Body of pancreas (tissue), 4 donors: Measurements from ENCODE around the gene MB21D2.
A peak's percentile ranks its signal among the peaks of the same experiment; 100 is the strongest.

ENCODE experiments used
- POLR2A ChIP-seq, 3 donors: fragments of 450-650 bp; IDR thresholded peaks; one replicate each; pipeline ENCODE4 v1.6.1; 2016; ENCODE audit warnings: antibody characterized with exemption in 3 of 3, mild to moderate bottlenecking in 2 of 3
- TF ChIP-seq, protein P1 (sequence below), 7 experiments: fragments of 450-650 bp in 4 of 7; fragments of 200-600 bp in 3 of 7; sonication (generic) in 3 of 7; IDR thresholded peaks; one replicate each; pipeline ENCODE4 v1.5.1; 2016 to 2019; ENCODE audit warnings: antibody characterized with exemption in 7 of 7

DNA sequence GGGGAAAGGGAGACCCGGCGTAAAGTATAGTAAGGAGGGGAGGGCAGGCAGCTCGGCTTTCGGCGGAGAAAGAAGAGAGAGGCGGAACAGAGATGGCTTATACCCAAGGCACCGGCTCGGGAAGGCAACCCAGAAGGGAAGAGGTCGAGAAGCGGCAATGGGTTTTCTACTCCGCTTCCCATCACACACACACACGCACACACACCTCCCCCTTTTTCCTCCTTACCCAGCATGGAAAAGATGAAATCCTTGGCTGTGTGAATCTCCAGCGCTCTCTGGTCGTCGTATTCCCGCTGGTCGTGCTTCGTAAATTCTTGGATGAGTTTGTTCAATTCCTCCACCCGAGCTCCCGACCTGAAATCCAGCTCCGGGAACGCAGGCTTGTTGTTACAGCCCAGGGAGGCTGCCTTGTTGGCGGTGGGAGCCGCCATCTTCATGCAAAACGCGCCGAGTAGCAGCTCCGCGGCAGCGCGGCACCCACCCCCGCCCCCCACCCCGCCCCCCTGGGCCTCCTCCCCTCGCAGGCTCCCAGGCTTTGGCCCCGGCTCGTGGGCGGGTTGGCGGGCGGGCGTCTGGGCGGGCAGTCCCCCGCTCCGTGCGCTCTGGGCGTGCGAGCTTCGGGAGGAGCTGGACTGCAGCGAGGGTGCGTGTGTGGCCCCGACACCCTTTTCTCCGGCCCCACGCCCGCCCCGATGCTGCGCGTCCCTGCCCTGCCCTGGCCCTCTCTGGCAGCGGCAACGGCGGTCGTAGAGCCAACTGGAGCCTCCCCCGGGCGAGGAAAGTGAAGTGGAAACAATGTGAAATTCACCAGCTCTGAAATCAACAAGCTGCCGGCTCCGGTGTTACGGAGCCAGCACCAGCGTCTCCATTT, at the start of gene MB21D2:
- TF ChIP-seq, protein P1, sequence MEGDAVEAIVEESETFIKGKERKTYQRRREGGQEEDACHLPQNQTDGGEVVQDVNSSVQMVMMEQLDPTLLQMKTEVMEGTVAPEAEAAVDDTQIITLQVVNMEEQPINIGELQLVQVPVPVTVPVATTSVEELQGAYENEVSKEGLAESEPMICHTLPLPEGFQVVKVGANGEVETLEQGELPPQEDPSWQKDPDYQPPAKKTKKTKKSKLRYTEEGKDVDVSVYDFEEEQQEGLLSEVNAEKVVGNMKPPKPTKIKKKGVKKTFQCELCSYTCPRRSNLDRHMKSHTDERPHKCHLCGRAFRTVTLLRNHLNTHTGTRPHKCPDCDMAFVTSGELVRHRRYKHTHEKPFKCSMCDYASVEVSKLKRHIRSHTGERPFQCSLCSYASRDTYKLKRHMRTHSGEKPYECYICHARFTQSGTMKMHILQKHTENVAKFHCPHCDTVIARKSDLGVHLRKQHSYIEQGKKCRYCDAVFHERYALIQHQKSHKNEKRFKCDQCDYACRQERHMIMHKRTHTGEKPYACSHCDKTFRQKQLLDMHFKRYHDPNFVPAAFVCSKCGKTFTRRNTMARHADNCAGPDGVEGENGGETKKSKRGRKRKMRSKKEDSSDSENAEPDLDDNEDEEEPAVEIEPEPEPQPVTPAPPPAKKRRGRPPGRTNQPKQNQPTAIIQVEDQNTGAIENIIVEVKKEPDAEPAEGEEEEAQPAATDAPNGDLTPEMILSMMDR (IDR thresholded peaks at IDR 0.05), result peak in 2 of 7 experiments; percentile 22 to 24
- peak; percentile 26 to 67 (median 61) for TF ChIP-seq POLR2A (IDR thresholded peaks at IDR 0.05)
